ENCODE measurements around the gene HDAC4.

- no peak for TF ChIP-seq CTCF (IDR thresholded peaks at IDR 0.05)
- TF ChIP-seq POLR2A (IDR thresholded peaks at IDR 0.05): no peak
- no peak for TF ChIP-seq POLR2AphosphoS5 (IDR thresholded peaks at IDR 0.05)
Measured at GRCh38 chr2:239180526-239181073, 220.2 kb downstream of the HDAC4 start.
